GM10248 (cell line): ENCODE results near the gene OR2AJ1.

Source experiments
- CTCF ChIA-PET: fragments of 300-600 bp; sonication (Branson Sonifier 250); formaldehyde crosslinking; extraction: SDS; loops from one replicate; lab custom pipeline; 2021; ENCODE audit warnings: antibody characterized with exemption; lab: Yijun Ruan, JAX
- POLR2A ChIA-PET: fragments of 350-650 bp; sonication (Branson Sonifier 250); formaldehyde crosslinking; extraction: SDS; loops from one replicate; lab custom pipeline; 2020; ENCODE audit warnings: antibody characterized with exemption; lab: Yijun Ruan, JAX
- DNase-seq: peaks from one replicate; pipeline ENCODE4 v3.0.0; 2012; ENCODE audit errors: extremely low spot score
- TF ChIP-seq, protein P1 (sequence below): IDR thresholded peaks from 2 replicates; pipeline ENCODE4 v1.5.1; 2012; ENCODE audit warnings: mild to moderate bottlenecking, low read depth; ENCODE audit errors: extremely low read depth, missing control alignments, control extremely low read depth

Gene OR2AJ1

DNA sequence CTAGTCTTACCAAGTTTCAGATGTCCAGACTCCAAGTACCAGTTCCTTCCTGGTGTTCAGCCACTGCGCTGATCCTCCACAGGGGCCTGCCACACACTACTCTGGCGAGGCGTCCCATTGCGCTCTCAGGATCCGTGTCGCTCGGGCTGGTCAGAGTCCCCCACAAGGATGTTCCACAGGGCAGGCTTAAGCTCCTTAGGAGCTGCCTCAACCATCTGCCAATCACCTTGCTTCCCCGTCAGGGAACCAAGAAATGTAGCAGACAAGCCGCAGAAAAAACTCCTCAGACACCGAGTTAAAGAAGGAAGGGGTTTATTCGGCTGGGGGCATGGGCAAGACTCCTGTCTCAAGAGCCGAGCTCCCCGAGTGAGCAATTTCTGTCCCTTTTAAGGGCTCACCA lies 19.5 kb upstream of the OR2AJ1 start:
- ChIA-PET POLR2A (no interaction called here), CTCF (no interaction called here)
- TF ChIP-seq, protein P1, sequence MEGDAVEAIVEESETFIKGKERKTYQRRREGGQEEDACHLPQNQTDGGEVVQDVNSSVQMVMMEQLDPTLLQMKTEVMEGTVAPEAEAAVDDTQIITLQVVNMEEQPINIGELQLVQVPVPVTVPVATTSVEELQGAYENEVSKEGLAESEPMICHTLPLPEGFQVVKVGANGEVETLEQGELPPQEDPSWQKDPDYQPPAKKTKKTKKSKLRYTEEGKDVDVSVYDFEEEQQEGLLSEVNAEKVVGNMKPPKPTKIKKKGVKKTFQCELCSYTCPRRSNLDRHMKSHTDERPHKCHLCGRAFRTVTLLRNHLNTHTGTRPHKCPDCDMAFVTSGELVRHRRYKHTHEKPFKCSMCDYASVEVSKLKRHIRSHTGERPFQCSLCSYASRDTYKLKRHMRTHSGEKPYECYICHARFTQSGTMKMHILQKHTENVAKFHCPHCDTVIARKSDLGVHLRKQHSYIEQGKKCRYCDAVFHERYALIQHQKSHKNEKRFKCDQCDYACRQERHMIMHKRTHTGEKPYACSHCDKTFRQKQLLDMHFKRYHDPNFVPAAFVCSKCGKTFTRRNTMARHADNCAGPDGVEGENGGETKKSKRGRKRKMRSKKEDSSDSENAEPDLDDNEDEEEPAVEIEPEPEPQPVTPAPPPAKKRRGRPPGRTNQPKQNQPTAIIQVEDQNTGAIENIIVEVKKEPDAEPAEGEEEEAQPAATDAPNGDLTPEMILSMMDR = no peak
- no peak for DNase-seq

DNA sequence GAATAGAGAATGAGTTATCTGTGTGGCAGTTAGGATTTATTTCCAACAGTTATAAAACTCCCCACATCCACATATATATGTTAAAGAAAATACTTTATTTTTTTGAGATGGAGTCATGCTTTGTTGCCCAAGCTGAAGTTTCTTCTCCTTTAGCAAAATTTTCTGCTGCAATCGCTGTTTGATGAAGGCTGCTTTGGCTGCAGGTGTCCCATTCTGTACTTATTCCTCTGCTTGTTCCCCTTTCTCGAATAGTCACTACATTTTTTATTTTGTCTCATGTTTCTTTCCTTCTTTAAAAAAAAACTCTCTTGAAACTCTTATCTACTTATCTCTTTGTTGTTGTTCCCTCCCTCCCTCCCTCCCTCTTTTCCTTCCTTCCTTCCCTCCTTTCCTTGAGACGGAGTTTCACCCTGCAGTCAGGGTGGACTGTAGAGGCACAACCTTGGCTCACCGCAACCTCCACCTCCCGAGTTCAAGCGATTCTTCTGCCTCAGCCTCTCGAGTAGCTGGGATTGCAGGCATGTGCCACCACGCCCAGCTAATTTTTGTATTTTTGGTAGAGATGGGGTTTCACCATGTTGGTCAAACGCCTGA lies 18.7 kb upstream of the OR2AJ1 start:
- DNase-seq = no peak
- POLR2A ChIA-PET = no interaction called here
- CTCF ChIA-PET = interaction anchor here (1.0 to 1.1 kb wide), 2 partner anchors 10 to 19 kb away, joined by 3 read pairs; partner anchors contain the start of gene OR2AJ1
- TF ChIP-seq, protein P1 = no peak

- ChIA-PET CTCF (interaction anchor here (1.0 to 1.1 kb wide), 2 partner anchors 9 to 18 kb away, joined by 3 read pairs; partner anchors contain the start of gene OR2AJ1), POLR2A (no interaction called here)
- no peak for DNase-seq
- TF ChIP-seq, protein P1 = no peak
These were observed 18.1 kb upstream of the OR2AJ1 start for GRCh38 chr1:247906504-247907047.

DNA sequence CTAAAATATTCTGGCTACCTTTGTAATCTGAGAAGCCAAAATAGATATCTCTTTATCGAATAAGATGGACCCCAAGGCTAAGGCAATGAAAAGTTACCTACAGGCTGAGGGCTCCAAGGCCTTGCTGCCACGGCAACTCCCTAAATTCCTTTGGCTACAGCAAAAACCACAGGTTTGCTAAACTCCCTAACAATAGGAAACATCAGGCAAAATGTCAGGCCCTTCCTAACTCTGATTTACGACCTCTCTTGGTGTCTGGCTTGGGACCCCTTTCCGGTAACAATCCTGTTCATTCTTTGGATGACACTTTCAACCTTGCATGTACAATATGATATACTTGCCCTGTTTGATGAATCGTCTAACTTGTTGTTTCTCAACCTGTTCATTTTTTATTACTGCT lies 15.9 kb upstream of the OR2AJ1 start:
- POLR2A ChIA-PET = no interaction called here
- no peak for DNase-seq
- TF ChIP-seq, protein P1 = no peak
- CTCF ChIA-PET = no interaction called here

DNA sequence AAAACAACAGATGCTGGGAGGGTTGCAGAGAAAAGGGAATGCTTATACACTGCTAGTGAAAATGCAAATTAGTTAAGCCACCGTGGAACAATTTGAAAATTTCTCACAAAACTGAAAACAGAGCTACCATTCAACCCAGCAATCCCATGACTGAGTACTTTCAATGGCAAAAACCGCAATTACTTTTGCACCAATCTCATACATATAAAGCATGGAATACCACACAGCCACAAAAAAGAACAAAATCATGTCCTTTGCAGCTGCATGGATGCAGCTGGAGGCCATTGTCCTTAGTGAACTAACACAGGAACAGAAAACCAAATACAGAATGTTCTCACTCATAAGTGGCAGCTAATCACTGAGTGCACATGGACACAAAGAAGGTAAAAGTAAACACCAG lies 10.9 kb upstream of the OR2AJ1 start:
- ChIA-PET CTCF (no interaction called here), POLR2A (no interaction called here)
- TF ChIP-seq, protein P1 = no peak
- DNase-seq = no peak

GRCh38 chr1:247914941-247915662 lies 9.6 kb upstream of the OR2AJ1 start:
- TF ChIP-seq, protein P1 = no peak
- ChIA-PET POLR2A (no interaction called here), CTCF (interaction anchor here (0.7 to 0.8 kb wide), 2 partner anchors 9 to 12 kb away, joined by 3 read pairs; no protein-coding TSS in a partner anchor)

More at GRCh38 chr1:247914941-247915662, 9.6 kb upstream of the OR2AJ1 start:
- DNase-seq = no peak
